Inflammatory macrophage treated with lipopolysaccharide for 4 hours (primary cell): ENCODE results near the gene BSCL2.
"Not testable (repeated sequence)": the region's sequence is repeated elsewhere in the genome, so short reads cannot be mapped to it uniquely, and the experiment has no call there.

Source experiments
- DNase-seq: peaks from one replicate; pipeline ENCODE4 v3.0.0-alpha.2; 2020

Gene BSCL2

GRCh38 chr11:62707277-62707861 lies at the start of gene BSCL2, which contains the start of gene GNG3:
Gene BSCL2 (minus strand): TSS chr11:62707424. CDS start chr11:62707195, 229 bp downstream.
Gene GNG3 (plus strand): TSS chr11:62707676. CDS start chr11:62708296, 620 bp downstream.
- DNase-seq: no peak

GRCh38 chr11:62755086-62755615 lies 47.9 kb upstream of the BSCL2 start:
- DNase-seq: no peak

GRCh38 chr11:62753736-62754603 lies 46.7 kb upstream of the BSCL2 start, which contains the start of gene ZBTB3:
Gene ZBTB3 (minus strand): TSS chr11:62754160. CDS start chr11:62753664, 496 bp downstream.
- DNase-seq: peak; percentile 99

GRCh38 chr11:62752994-62753735 lies 45.9 kb upstream of the BSCL2 start:
- DNase-seq: peak; percentile 4

GRCh38 chr11:62752177-62752785 lies 45.1 kb upstream of the BSCL2 start:
- no peak for DNase-seq

GRCh38 chr11:62749931-62750330 lies 42.7 kb upstream of the BSCL2 start:
- not testable (repeated sequence) for DNase-seq

- no peak for DNase-seq
These were observed 40.4 kb upstream of the BSCL2 start for GRCh38 chr11:62747475-62748160.

GRCh38 chr11:62737196-62737595 lies 30.0 kb upstream of the BSCL2 start:
- no peak for DNase-seq

- DNase-seq: peak; percentile 59
These were observed 25.6 kb upstream of the BSCL2 start for GRCh38 chr11:62732830-62733229.

GRCh38 chr11:62730076-62730475 lies 22.9 kb upstream of the BSCL2 start:
- DNase-seq: not testable (repeated sequence)

GRCh38 chr11:62728171-62728988 lies 21.2 kb upstream of the BSCL2 start, which contains the start of gene TTC9C:
Gene TTC9C (plus strand): TSS chr11:62728486. CDS start chr11:62728849, 363 bp downstream.
- peak; percentile 93 for DNase-seq

- peak; percentile 99 for DNase-seq
These were observed 20.6 kb upstream of the BSCL2 start for GRCh38 chr11:62727872-62728170.

- peak; percentile 100 for DNase-seq
These were observed 20.1 kb upstream of the BSCL2 start, which contains the start of gene HNRNPUL2 for GRCh38 chr11:62727165-62727871. Gene HNRNPUL2 (minus strand): TSS chr11:62727457. CDS start chr11:62727156, 301 bp downstream.

- DNase-seq: no peak
These were observed 19.6 kb upstream of the BSCL2 start for GRCh38 chr11:62726915-62727164.

- DNase-seq: no peak
These were observed 19.1 kb upstream of the BSCL2 start for GRCh38 chr11:62726156-62726914.

GRCh38 chr11:62725646-62726045 lies 18.4 kb upstream of the BSCL2 start:
- DNase-seq: no peak

- no peak for DNase-seq
These were observed 16.9 kb upstream of the BSCL2 start for GRCh38 chr11:62724171-62724570.

GRCh38 chr11:62721994-62722393 lies 14.8 kb upstream of the BSCL2 start:
- DNase-seq: no peak

GRCh38 chr11:62719302-62719978 lies 12.2 kb upstream of the BSCL2 start:
- no peak for DNase-seq
